Parathyroid adenoma (tissue), 2 donors: ENCODE data around the gene MYO16.

Experiments
- H2AFZ ChIP-seq: fragments of 300-600 bp; sonication (generic); one replicate; pipeline ENCODE4 v1.7.0; 2017; ENCODE audit warnings: antibody characterized with exemption, mild to moderate bottlenecking
- H3K27ac ChIP-seq: fragments of 300-600 bp; sonication (generic); one replicate; pipeline ENCODE4 v1.7.0; 2017
- H3K27me3 ChIP-seq: fragments of 300-600 bp; sonication (generic); one replicate; pipeline ENCODE4 v1.7.0; 2017; ENCODE audit warnings: low read length; ENCODE audit not compliant: control insufficient read depth, insufficient read depth
- H3K36me3 ChIP-seq: fragments of 300-600 bp; sonication (generic); one replicate; pipeline ENCODE4 v1.7.0; 2017; ENCODE audit warnings: low read length; ENCODE audit not compliant: control insufficient read depth, insufficient read depth
- H3K4me1 ChIP-seq: fragments of 300-600 bp; sonication (generic); one replicate; pipeline ENCODE4 v1.7.0; 2017; ENCODE audit warnings: control low read depth
- H3K4me2 ChIP-seq: fragments of 300-600 bp; sonication (generic); one replicate; pipeline ENCODE4 v1.7.0; 2017; ENCODE audit warnings: low read length
- H3K4me3 ChIP-seq: fragments of 300-600 bp; sonication (generic); one replicate; pipeline ENCODE4 v1.7.0; 2017; ENCODE audit warnings: low read depth, low read length
- H3K79me2 ChIP-seq: fragments of 300-600 bp; sonication (generic); one replicate; pipeline ENCODE4 v1.7.0; 2017; ENCODE audit warnings: control low read depth
- H3K9ac ChIP-seq: fragments of 300-600 bp; sonication (generic); one replicate; pipeline ENCODE4 v1.7.0; 2017; ENCODE audit warnings: mild to moderate bottlenecking
- H3K9me3 ChIP-seq: fragments of 300-600 bp; sonication (generic); one replicate; pipeline ENCODE4 v1.7.0; 2017; ENCODE audit warnings: low read length; ENCODE audit not compliant: control insufficient read depth
- TF ChIP-seq, protein P1 (sequence below): fragments of 300-600 bp; sonication (generic); IDR thresholded peaks from one replicate; pipeline ENCODE4 v1.7.0; 2017; ENCODE audit warnings: antibody characterized with exemption, mild to moderate bottlenecking
- donor health status: primary hyperparathyroidism.

MYO16 gene

GRCh38 chr13:109180905-109181425 is 551.6 kb downstream of the MYO16 start:
- H3K4me1 ChIP-seq, result no peaks in the 10 kb centered on the region
- no peak overlapping the region for H3K4me2 ChIP-seq
- no peak overlapping the region for H3K9ac ChIP-seq
- H2AFZ ChIP-seq, result no peak overlapping the region
- no peak overlapping the region for H3K27ac ChIP-seq
- H3K27me3 ChIP-seq, result no peaks in the 10 kb centered on the region
- no peaks in the 10 kb centered on the region for H3K9me3 ChIP-seq
- TF ChIP-seq, protein P1, sequence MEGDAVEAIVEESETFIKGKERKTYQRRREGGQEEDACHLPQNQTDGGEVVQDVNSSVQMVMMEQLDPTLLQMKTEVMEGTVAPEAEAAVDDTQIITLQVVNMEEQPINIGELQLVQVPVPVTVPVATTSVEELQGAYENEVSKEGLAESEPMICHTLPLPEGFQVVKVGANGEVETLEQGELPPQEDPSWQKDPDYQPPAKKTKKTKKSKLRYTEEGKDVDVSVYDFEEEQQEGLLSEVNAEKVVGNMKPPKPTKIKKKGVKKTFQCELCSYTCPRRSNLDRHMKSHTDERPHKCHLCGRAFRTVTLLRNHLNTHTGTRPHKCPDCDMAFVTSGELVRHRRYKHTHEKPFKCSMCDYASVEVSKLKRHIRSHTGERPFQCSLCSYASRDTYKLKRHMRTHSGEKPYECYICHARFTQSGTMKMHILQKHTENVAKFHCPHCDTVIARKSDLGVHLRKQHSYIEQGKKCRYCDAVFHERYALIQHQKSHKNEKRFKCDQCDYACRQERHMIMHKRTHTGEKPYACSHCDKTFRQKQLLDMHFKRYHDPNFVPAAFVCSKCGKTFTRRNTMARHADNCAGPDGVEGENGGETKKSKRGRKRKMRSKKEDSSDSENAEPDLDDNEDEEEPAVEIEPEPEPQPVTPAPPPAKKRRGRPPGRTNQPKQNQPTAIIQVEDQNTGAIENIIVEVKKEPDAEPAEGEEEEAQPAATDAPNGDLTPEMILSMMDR, result no peak
- H3K4me3 ChIP-seq, result no peak overlapping the region
- H3K36me3 ChIP-seq, result no peaks in the 10 kb centered on the region
- no peaks in the 10 kb centered on the region for H3K79me2 ChIP-seq

DNA sequence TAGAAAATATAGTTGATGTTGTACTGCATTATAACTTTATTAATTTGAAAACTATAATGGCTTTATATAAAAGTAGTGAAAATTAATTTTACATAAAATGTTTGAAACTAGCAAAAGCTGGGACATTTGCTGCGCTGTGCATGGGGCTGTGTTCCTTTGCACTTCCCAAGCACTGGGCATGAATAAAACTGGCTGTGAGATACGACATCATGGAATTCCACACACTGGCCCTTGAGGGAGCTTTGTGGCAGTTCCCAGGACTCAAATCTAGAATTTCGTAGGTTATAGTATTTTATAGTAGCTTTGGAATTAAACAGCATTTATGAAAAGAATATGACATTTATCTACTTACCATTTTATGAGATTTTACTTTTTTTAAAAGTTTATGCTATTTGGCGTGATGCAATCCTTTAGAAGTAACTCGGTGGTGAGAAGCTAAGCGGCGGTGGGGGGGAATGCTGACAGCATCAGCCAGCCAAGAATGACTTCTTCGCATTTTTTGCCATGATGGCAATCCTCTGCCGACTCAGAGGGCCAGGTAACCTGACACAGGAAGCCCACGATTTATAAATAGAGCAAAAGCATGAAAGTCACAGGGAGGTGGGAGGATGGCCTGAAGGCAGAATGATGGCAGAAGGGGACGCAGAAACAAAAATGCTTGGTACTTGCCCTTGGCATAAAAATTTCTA is 553.5 kb downstream of the MYO16 start:
- H3K27me3 ChIP-seq, result no peaks in the 10 kb centered on the region
- H3K4me2 ChIP-seq, result no peak overlapping the region
- no peak overlapping the region for H3K4me3 ChIP-seq
- TF ChIP-seq, protein P1, result no peak
- no peak overlapping the region for H3K9ac ChIP-seq
- no peaks in the 10 kb centered on the region for H3K79me2 ChIP-seq
- no peak overlapping the region for H2AFZ ChIP-seq
- H3K4me1 ChIP-seq, result no peaks in the 10 kb centered on the region
- no peaks in the 10 kb centered on the region for H3K9me3 ChIP-seq
- H3K27ac ChIP-seq, result no peak overlapping the region
- no peaks in the 10 kb centered on the region for H3K36me3 ChIP-seq

GRCh38 chr13:109191413-109191812 is 562.0 kb downstream of the MYO16 start:
- no peaks in the 10 kb centered on the region for H3K27me3 ChIP-seq
- H3K4me3 ChIP-seq, result no peak overlapping the region
- H3K4me2 ChIP-seq, result no peak overlapping the region
- no peak overlapping the region for H2AFZ ChIP-seq
- H3K9ac ChIP-seq, result no peak overlapping the region
- H3K4me1 ChIP-seq, result no peaks in the 10 kb centered on the region
- no peaks in the 10 kb centered on the region for H3K79me2 ChIP-seq
- H3K9me3 ChIP-seq, result no peaks in the 10 kb centered on the region
- H3K27ac ChIP-seq, result no peak overlapping the region
- no peaks in the 10 kb centered on the region for H3K36me3 ChIP-seq
- TF ChIP-seq, protein P1, result no peak

DNA sequence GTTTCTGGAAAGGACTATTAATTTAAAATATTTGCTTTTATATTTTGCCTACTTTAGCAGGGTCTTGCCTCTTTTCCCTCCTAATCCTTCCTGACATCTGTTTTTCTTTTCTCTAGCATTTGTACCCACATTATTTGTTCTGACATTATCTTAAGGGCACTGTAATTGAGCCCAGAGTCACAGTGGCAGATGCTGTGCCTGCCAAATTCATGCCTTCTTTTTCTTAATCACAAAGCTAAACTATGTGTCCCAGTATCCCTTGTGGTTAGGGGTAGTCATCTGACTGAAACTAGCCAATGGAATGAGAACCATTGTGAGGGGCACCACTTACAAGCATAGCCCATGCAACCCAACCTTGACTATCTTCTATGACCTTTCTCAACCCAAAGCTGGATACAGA is 562.9 kb downstream of the MYO16 start:
- TF ChIP-seq, protein P1, result no peak
- Histone ChIP-seq H3K27me3 (no peaks in the 10 kb centered on the region), H3K79me2 (no peaks in the 10 kb centered on the region), H3K4me2 (no peak overlapping the region), H3K27ac (no peak overlapping the region), H3K36me3 (no peaks in the 10 kb centered on the region), H2AFZ (no peak overlapping the region), H3K9ac (no peak overlapping the region), H3K9me3 (no peaks in the 10 kb centered on the region), H3K4me3 (no peak overlapping the region), H3K4me1 (no peaks in the 10 kb centered on the region)

DNA sequence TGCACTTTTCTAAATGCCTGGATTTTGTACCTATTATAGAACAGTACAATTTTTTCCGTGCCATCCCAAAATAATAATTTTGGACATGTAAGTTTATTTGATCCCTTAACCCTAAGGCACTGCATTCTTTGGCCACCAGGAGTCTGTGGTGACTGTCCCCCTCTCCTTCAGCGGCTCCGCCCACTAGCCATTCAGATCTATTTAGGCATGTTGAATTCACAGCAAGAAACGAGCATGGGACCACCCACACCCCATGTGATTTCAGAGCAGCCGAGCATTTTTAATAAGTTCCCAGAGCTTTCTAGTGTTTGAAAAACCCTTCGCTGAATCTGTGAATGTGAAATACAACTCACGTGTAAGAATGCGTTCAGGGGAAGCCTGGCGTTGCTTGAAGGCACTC is 567.5 kb downstream of the MYO16 start:
- TF ChIP-seq, protein P1, result no peak
- Histone ChIP-seq H3K27ac (no peak overlapping the region), H3K27me3 (no peaks in the 10 kb centered on the region)

More for the DNA sequence above, 567.5 kb downstream of the MYO16 start:
- H3K79me2 ChIP-seq, result no peaks in the 10 kb centered on the region
- no peak overlapping the region for H3K4me2 ChIP-seq
- H2AFZ ChIP-seq, result no peak overlapping the region
- H3K4me1 ChIP-seq, result no peaks in the 10 kb centered on the region
- H3K9ac ChIP-seq, result no peak overlapping the region
- no peaks in the 10 kb centered on the region for H3K9me3 ChIP-seq
- H3K4me3 ChIP-seq, result no peak overlapping the region
- H3K36me3 ChIP-seq, result no peaks in the 10 kb centered on the region
